ENCODE measurements around the gene CAPN10. TPM values are rescaled to one million over a fixed set of nuclear protein-coding genes. Genes with fewer than 3 reads are reported as not detected.

CAPN10 gene
- total RNA-seq, 2 donors from 2014 or later: 25.5 to 68.4 TPM

DNA sequence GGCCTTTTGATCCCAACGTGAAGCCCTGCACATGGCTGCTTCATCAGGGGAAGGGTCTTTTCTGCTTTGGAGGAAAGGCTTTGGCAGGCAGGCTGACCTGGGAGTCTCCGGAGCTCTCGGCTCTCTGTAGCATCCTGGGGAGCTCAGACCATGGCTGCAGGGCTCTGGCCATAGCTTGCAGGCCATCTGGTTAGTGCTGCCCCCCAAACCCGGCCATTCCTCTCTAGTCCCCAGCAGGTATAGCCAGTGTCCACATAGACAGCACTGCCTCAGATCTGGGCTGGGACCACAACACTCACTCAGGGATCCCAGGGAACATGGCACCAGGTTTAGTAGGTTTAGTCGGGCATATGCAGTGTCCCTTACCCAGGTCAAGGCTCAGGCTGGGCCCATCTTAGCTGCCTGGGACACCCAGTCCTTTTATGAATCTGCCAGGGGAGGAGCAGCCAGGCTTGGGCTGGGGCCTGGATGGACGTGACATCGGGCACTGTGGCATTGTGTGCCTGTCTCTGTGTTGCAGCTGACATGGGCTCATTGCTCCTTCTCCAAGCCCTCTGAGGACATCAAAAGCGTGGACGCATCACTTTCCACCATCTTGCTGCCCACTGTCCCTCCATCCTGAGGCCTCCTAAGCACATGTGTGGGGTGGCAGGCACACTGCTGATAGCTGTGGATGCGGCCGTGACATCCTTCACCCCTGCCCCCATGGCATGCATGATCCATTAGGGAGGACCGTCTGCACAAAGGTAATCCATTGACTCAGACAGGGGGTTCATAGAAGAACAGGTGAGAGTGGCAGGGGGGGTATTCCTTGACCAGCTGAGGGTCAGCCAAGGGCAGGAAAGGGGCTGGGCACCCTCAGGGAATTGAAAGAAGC lies 19.6 kb downstream of the CAPN10 start:
- H3K36me3 ChIP-seq: no peaks in the 10 kb centered on the region
- no peak for DNase-seq (ENCODE audit: low spot score)
- 88% methylated on average over 12 of the region's 12 CpGs for WGBS
- no peak overlapping the region for H3K27ac ChIP-seq
- no peak for TF ChIP-seq POLR2AphosphoS5 (IDR thresholded peaks at IDR 0.05)
- TF ChIP-seq, protein P1, sequence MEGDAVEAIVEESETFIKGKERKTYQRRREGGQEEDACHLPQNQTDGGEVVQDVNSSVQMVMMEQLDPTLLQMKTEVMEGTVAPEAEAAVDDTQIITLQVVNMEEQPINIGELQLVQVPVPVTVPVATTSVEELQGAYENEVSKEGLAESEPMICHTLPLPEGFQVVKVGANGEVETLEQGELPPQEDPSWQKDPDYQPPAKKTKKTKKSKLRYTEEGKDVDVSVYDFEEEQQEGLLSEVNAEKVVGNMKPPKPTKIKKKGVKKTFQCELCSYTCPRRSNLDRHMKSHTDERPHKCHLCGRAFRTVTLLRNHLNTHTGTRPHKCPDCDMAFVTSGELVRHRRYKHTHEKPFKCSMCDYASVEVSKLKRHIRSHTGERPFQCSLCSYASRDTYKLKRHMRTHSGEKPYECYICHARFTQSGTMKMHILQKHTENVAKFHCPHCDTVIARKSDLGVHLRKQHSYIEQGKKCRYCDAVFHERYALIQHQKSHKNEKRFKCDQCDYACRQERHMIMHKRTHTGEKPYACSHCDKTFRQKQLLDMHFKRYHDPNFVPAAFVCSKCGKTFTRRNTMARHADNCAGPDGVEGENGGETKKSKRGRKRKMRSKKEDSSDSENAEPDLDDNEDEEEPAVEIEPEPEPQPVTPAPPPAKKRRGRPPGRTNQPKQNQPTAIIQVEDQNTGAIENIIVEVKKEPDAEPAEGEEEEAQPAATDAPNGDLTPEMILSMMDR (IDR thresholded peaks at IDR 0.05): no peak
- TF ChIP-seq POLR2A (IDR thresholded peaks at IDR 0.05): no peak
- H3K4me1 ChIP-seq (replicated peaks): no peaks in the 10 kb centered on the region
- H3K9me3 ChIP-seq: no peaks in the 10 kb centered on the region
- no peak overlapping the region for H3K4me3 ChIP-seq
- intact Hi-C loops (cut with DNase I): no loop called here
- no peaks in the 10 kb centered on the region for H3K27me3 ChIP-seq (replicated peaks; ENCODE audit: insufficient read depth)

DNA sequence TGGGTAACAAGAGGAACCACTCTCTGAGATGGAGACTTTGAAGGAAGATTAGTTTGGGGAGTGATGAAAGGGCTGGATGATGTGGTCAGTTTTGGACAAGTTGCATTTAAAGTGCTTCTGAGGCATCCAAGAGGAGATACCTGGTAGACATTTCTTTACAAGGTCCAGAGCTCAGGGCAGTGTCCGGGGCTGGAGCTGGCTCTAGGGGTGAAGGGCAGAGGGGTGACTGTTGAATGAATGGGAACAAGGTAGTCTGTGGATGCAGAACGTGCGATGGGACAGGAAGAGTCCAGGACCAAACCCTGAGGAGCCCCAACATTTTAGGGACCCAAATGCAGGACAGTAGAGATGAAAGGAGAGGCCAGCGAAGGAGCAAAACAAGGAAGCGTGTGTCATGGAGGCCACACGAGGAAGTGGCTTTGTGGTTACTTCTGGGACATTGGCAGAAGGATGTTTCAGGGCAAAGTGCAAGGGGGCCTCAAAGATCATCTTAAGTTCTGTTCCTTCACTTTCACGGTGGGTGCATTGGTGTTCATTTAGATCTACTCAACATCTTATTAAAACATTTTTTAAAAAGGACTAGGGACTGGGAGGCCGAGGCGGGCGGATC lies 25.2 kb downstream of the CAPN10 start:
- 95% methylated on average over 10 of the region's 10 CpGs for WGBS
- Histone ChIP-seq H3K9me3 (no peaks in the 10 kb centered on the region), H3K27me3 (replicated peaks; ENCODE audit: insufficient read depth) (no peaks in the 10 kb centered on the region), H3K4me1 (replicated peaks) (no peaks in the 10 kb centered on the region), H3K4me3 (no peak overlapping the region), H3K27ac (no peak overlapping the region), H3K36me3 (no peaks in the 10 kb centered on the region)
- no peak for DNase-seq (ENCODE audit: low spot score)
- intact Hi-C loops (cut with DNase I): no loop called here
- TF ChIP-seq, protein P1 (IDR thresholded peaks at IDR 0.05): no peak

DNA sequence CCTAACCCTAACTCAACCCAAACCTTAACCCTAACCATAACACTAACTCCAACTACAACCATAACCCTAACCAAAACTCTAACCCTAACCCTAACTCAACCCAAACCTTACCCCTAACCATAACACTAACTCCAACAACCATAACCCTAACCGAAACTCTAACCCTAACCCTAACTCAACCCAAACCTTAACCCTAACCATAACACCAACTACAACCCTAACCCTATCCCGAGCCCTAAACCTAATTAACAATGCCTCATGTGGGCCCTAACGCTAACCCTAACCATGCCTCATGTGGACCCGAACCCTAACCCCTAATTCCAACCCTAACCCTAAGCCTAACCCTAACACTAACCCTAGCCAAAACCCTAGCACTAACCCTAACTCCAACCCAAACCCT lies 27.2 kb downstream of the CAPN10 start:
- Histone ChIP-seq H3K4me3 (no peak overlapping the region), H3K27me3 (replicated peaks; ENCODE audit: insufficient read depth) (no peaks in the 10 kb centered on the region), H3K27ac (no peak overlapping the region), H3K9me3 (no peaks in the 10 kb centered on the region), H3K4me1 (replicated peaks) (no peaks in the 10 kb centered on the region), H3K36me3 (no peaks in the 10 kb centered on the region)
- intact Hi-C loops (cut with DNase I): no loop called here
- DNase-seq (ENCODE audit: low spot score): no peak
- no peak for TF ChIP-seq POLR2AphosphoS5 (IDR thresholded peaks at IDR 0.05)
- no peak for TF ChIP-seq POLR2A (IDR thresholded peaks at IDR 0.05)
- TF ChIP-seq, protein P1 (IDR thresholded peaks at IDR 0.05): no peak
- 95% methylated on average over 4 of the region's 4 CpGs for WGBS

DNA sequence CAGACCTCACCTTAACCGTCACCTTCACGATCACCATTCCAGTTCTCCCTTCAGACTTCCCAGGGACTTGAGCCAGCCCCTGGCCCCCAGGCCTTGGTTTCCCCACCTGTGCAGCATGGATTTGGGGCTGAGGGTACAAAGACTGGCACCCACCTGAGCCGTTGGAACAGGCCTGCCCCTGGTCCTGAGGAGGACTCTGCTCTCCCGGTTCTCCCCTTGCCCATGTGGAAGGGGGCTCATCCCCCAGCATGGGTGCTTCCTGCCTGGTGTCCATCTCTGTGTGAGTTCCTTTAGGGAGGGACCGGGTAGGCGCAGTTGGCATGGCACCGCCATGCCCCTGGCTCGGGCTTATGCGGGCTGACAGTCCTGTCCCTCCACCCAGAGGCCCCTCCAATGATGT lies 27.9 kb downstream of the CAPN10 start:
- Histone ChIP-seq H3K9me3 (no peaks in the 10 kb centered on the region), H3K4me1 (replicated peaks) (no peaks in the 10 kb centered on the region), H3K27me3 (replicated peaks; ENCODE audit: insufficient read depth) (no peaks in the 10 kb centered on the region), H3K27ac (no peak overlapping the region), H3K4me3 (no peak overlapping the region), H3K36me3 (no peaks in the 10 kb centered on the region)
- DNase-seq (ENCODE audit: low spot score): no peak
- no peak for TF ChIP-seq POLR2AphosphoS5 (IDR thresholded peaks at IDR 0.05)
- TF ChIP-seq, protein P1 (IDR thresholded peaks at IDR 0.05): no peak
- TF ChIP-seq POLR2A (IDR thresholded peaks at IDR 0.05): no peak
- intact Hi-C loops (cut with DNase I): no loop called here
- over 99% methylated on average over 9 of the region's 9 CpGs for WGBS

DNA sequence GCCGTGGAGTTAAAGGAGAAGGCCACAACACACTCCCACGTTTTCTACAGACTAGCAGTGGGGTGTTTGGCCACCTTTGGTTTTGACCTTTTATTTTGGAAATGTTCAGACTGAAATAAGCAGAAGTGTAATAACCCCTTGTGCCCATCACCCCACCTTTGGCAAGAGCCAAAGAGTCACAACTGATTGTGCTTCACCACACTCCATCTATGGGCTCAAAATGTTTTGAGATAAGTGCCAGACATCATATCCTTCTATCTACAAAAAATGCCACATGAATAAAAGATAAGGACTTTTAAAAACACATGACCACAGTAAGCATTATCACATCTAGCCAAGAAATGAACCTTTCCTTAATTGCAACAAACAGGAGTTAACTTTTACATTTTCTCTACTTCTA lies 28.9 kb downstream of the CAPN10 start:
- Histone ChIP-seq H3K36me3 (no peaks in the 10 kb centered on the region), H3K27ac (no peak overlapping the region), H3K4me1 (replicated peaks) (no peaks in the 10 kb centered on the region), H3K9me3 (no peaks in the 10 kb centered on the region), H3K4me3 (no peak overlapping the region), H3K27me3 (replicated peaks; ENCODE audit: insufficient read depth) (no peaks in the 10 kb centered on the region)
- intact Hi-C loops (cut with DNase I): no loop called here
- no peak for DNase-seq (ENCODE audit: low spot score)
- TF ChIP-seq POLR2AphosphoS5 (IDR thresholded peaks at IDR 0.05) (no peak), POLR2A (IDR thresholded peaks at IDR 0.05) (no peak)
- TF ChIP-seq, protein P1 (IDR thresholded peaks at IDR 0.05): no peak
- WGBS: 93% methylated on average over 2 of the region's 2 CpGs

All from prostate gland (tissue), 2 donors.